GM12878 (cell line): ENCODE results near the gene SELENOH. TPM values are rescaled to one million over a fixed set of nuclear protein-coding genes. Genes with fewer than 3 reads are reported as not detected.
A peak's percentile ranks its signal among the peaks of the same experiment; 100 is the strongest.

Experiments used
- ATAC-seq: fragments of 200-7000 bp; cut with Tn5 transposase; 3 replicates; pipeline ENCODE4 v1.9.1; 2020; ENCODE audit warnings: mild to moderate bottlenecking, moderate library complexity
- BruUV-seq: library from RNA; stranded (reverse); fragments of 400-500 nt; replicated peaks from 2 replicates; lab custom pipeline; 2021; lab: Mats Ljungman, UMichigan
- CTCF ChIA-PET: fragments of 300-600 bp; sonication (Branson Sonifier 250); formaldehyde crosslinking; extraction: SDS; loops from one replicate; lab custom pipeline; 2021; ENCODE audit warnings: inconsistent platforms; lab: Yijun Ruan, JAX
- POLR2A ChIA-PET: fragments of 350-600 bp; formaldehyde crosslinking; extraction: SDS; loops from one replicate; lab custom pipeline; 2021; ENCODE audit warnings: inconsistent platforms; lab: Charles Lee
- RAD21 ChIA-PET: fragments of 300-600 bp; sonication (Branson Sonifier 250); formaldehyde crosslinking; loops from one replicate; lab custom pipeline; 2023; ENCODE audit warnings: antibody characterized with exemption; ENCODE audit not compliant: unreplicated experiment; lab: Charles Lee
- SMC1A ChIA-PET: fragments of 300-600 bp; sonication (Branson Sonifier 250); formaldehyde crosslinking; loops from one replicate; lab custom pipeline; 2023; ENCODE audit not compliant: unreplicated experiment, uncharacterized antibody; lab: Charles Lee
- DNase-seq: peaks from one replicate; pipeline ENCODE4 v3.0.0-alpha.2; 2011; ENCODE audit warnings: low read depth, low spot score
- FAIRE-seq: peaks from 3 replicates; lab custom pipeline; 2011; peaks lifted over from hg19 to GRCh38; lab: Jason Lieb, UNC
- H2AFZ ChIP-seq: 2 replicates; pipeline ENCODE4 v1.6.0; 2011; ENCODE audit warnings: low read depth, low read length, control low read depth; ENCODE audit not compliant: control insufficient read depth
- H3K27ac ChIP-seq: 2 replicates; pipeline ENCODE4 v1.5.1; 2011; ENCODE audit warnings: control low read depth; ENCODE audit not compliant: control insufficient read depth, insufficient read depth
- H3K27me3 ChIP-seq, 2 experiments: replicated peaks in 1 of 2; 2 replicates each; pipeline versions ENCODE4 v1.6.0 to v1.6.1; 2011; ENCODE audit warnings: low read length in 1 of 2; ENCODE audit not compliant: control insufficient read depth in 2 of 2, insufficient read depth in 2 of 2
- H3K36me3 ChIP-seq, 2 experiments: 2 replicates each; pipeline ENCODE4 v1.5.1; 2011; ENCODE audit warnings: low read length in 1 of 2; ENCODE audit not compliant: control insufficient read depth in 2 of 2, insufficient read depth in 2 of 2
- H3K4me1 ChIP-seq: 2 replicates; pipeline ENCODE4 v1.6.1; 2011; ENCODE audit warnings: mild to moderate bottlenecking, low read length, moderate library complexity, mixed read lengths; ENCODE audit not compliant: control insufficient read depth, insufficient read depth
- H3K4me2 ChIP-seq: 2 replicates; pipeline ENCODE4 v1.6.0; 2011; ENCODE audit warnings: control low read depth; ENCODE audit not compliant: control insufficient read depth, insufficient read depth
- H3K4me3 ChIP-seq: fragments of 200-600 bp; sonication (generic); 2 replicates; pipeline ENCODE4 v1.5.1; 2016
- H3K79me2 ChIP-seq: 2 replicates; pipeline ENCODE4 v1.6.0; 2011; ENCODE audit warnings: low read length; ENCODE audit not compliant: control insufficient read depth, insufficient read depth
- H3K9ac ChIP-seq: 2 replicates; pipeline ENCODE4 v1.8.0; 2011; ENCODE audit warnings: low read length, control low read depth, mixed read lengths; ENCODE audit not compliant: control insufficient read depth, insufficient read depth
- H3K9me3 ChIP-seq: replicated peaks from 3 replicates; pipeline ENCODE4 v1.5.1; 2011; ENCODE audit warnings: mild to moderate bottlenecking, low read length; ENCODE audit not compliant: control insufficient read depth, insufficient read depth
- H4K20me1 ChIP-seq: 2 replicates; pipeline ENCODE4 v1.6.0; 2011; ENCODE audit not compliant: control insufficient read depth, insufficient read depth
- ETV6 ChIP-seq, 2 experiments: fragments of 450-650 bp in 1 of 2; IDR thresholded peaks in 1 of 2; conservative IDR thresholded peaks in 1 of 2; 2 replicates each; pipeline ENCODE4 v1.6.1; 2014; ENCODE audit warnings: antibody characterized with exemption in 1 of 2, borderline replicate concordance in 1 of 2, low read depth in 1 of 2, mild to moderate bottlenecking in 1 of 2, moderate library complexity in 1 of 2
- IKZF2 ChIP-seq, 2 experiments: fragments of 450-650 bp; IDR thresholded peaks; 2 replicates each; pipeline ENCODE4 v1.6.1; 2017; ENCODE audit warnings: mild to moderate bottlenecking in 2 of 2, moderate library complexity in 2 of 2
- NFYA ChIP-seq: IDR thresholded peaks from 2 replicates; pipeline ENCODE4 v1.6.1; 2011; ENCODE audit warnings: low read depth, mild to moderate bottlenecking, low read length, improper control_type of control experiment, borderline replicate concordance
- SREBF1 ChIP-seq: IDR thresholded peaks from 2 replicates; pipeline ENCODE4 v1.6.1; 2012; ENCODE audit warnings: mild to moderate bottlenecking, low read length
- TAF1 ChIP-seq: IDR thresholded peaks from 2 replicates; pipeline ENCODE4 v1.6.1; 2011; ENCODE audit warnings: mild to moderate bottlenecking, low read depth, low read length, borderline replicate concordance
- WRNIP1 ChIP-seq: IDR thresholded peaks from 2 replicates; pipeline ENCODE4 v1.6.1; 2011; ENCODE audit warnings: low read depth, low read length, improper control_type of control experiment, borderline replicate concordance
- ZNF207 ChIP-seq: fragments of 450-650 bp; IDR thresholded peaks from 2 replicates; pipeline ENCODE4 v1.6.1; 2014; ENCODE audit warnings: antibody characterized with exemption, mild to moderate bottlenecking, borderline replicate concordance
- ZNF384 ChIP-seq: IDR thresholded peaks from 2 replicates; pipeline ENCODE4 v1.6.1; 2012; ENCODE audit warnings: low read depth, mild to moderate bottlenecking, low read length, improper control_type of control experiment, borderline replicate concordance
- WGBS: methylation state at CpG from one replicate; pipeline ENCODE4 v1.1.6; 2016; ENCODE audit warnings: low lambda C conversion rate; ENCODE audit not compliant: insufficient replicate concordance, insufficient coverage; ENCODE audit errors: missing lambda C conversion rate; 5-methylcytosine and 5-hydroxymethylcytosine counted together
- in situ Hi-C: fragments of 300-500 bp; cut with MboI; formaldehyde crosslinking; loops from 9 replicates; pipeline ENCODE4 v1.14.3; 2018; ENCODE audit warnings: mixed read lengths
- intact Hi-C: fragments of 100-400 bp; cut with micrococcal nuclease; formaldehyde crosslinking; loops from one replicate; pipeline ENCODE4 v1.14.2; 2022; ENCODE audit not compliant: unreplicated experiment
- polyA plus RNA-seq, 11 experiments: library from polyadenylated mRNA; depleted of rRNA in 4 of 11; unstranded in 6 of 11; stranded (reverse) in 5 of 11; fragments of >200 nt; fragmentation: Nextera tagmentation in 4 of 11; fragmentation: Illumina TruSeq in 1 of 11; extraction: Ambion mirVana in 4 of 11; extraction: Trizol in 1 of 11; gene quantifications; 1 replicate in 1 of 11; 2 replicates in 10 of 11; pipeline versions ENCODE4 v1.2.1 to v1.2.3, GENCODE V29; 2011 to 2016; ENCODE audit warnings: inconsistent platforms in 2 of 11, missing spikeins in 2 of 11, low read depth in 1 of 11
- total RNA-seq, 4 experiments: library from RNA; depleted of rRNA in 3 of 4; stranded (reverse); fragments of >200 nt in 3 of 4; fragmentation: Illumina TruSeq in 1 of 4; extraction: Trizol in 1 of 4; gene quantifications; 2 replicates each; pipeline versions ENCODE4 v1.2.1 to v1.2.3, GENCODE V29; 2013 to 2021
- TF ChIP-seq, protein P1 (sequence below): fragments of 450-650 bp; IDR thresholded peaks from 2 replicates; pipeline ENCODE4 v1.6.1; 2018; ENCODE audit warnings: mild to moderate bottlenecking, low read depth, moderate library complexity; ENCODE audit not compliant: partially characterized antibody
- TF ChIP-seq, protein P2 (sequence below): fragments of 450-650 bp; IDR thresholded peaks from 2 replicates; pipeline ENCODE4 v1.6.1; 2017; ENCODE audit warnings: mild to moderate bottlenecking, moderate library complexity

Gene SELENOH
- total and polyA plus RNA-seq, 10 of the 15 experiments (the other 5 are each of a cell fraction or from before 2014, with no cell fraction given) = 20.3 to 458 (median 200) TPM

DNA sequence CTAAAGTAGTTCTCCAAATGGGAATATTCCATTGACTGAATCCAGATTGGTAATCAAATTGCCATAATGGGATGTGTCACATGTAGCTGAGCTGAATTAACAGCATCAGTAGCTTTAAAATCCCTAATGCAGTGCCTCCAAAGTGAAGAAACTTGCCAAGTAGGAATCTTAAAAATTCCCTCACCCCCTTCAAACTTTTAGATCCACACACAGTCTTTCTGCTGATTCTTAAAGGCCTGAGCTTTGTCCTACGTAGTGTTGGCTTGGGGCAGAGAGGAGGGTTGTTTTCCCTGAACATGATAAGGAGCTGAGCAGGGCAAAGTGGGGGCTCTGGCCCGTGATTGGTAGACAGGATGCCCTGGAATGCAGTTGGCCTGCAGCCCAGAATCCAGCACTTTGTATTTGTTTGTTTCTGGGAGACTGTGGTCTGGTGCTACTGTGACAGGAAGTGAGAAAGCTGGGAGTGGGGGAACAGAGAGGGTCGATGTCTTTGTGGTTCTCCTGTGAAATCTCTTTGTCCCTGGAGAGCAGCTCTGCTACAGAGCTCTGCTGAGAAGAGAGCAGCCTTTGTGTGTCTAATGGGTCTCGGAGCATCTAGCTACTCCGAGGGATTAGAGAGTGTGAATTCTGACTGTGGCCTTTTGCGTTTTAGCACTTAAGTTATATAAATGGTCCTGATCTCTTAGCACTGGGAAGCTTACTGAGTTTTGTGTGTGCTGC, 37.2 kb downstream of the SELENOH start (continued):
- TF ChIP-seq ZNF207 = no peak
- no peak for TF ChIP-seq TAF1
- TF ChIP-seq, protein P1, sequence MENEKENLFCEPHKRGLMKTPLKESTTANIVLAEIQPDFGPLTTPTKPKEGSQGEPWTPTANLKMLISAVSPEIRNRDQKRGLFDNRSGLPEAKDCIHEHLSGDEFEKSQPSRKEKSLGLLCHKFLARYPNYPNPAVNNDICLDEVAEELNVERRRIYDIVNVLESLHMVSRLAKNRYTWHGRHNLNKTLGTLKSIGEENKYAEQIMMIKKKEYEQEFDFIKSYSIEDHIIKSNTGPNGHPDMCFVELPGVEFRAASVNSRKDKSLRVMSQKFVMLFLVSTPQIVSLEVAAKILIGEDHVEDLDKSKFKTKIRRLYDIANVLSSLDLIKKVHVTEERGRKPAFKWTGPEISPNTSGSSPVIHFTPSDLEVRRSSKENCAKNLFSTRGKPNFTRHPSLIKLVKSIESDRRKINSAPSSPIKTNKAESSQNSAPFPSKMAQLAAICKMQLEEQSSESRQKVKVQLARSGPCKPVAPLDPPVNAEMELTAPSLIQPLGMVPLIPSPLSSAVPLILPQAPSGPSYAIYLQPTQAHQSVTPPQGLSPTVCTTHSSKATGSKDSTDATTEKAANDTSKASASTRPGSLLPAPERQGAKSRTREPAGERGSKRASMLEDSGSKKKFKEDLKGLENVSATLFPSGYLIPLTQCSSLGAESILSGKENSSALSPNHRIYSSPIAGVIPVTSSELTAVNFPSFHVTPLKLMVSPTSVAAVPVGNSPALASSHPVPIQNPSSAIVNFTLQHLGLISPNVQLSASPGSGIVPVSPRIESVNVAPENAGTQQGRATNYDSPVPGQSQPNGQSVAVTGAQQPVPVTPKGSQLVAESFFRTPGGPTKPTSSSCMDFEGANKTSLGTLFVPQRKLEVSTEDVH = no peak
- TF ChIP-seq NFYA = no peak
- TF ChIP-seq IKZF2 (IDR thresholded peaks at IDR 0.05) = peak; percentile 58 to 65; a peak in 2 of 4 replicates
- no peak for TF ChIP-seq ETV6 (conservative IDR thresholded peaks at IDR 0.05 in 1 of 2, IDR thresholded peaks at IDR 0.05 in 1 of 2; ENCODE audit: borderline replicate concordance in 1 of 2, low read depth in 1 of 2)
- no peak for TF ChIP-seq WRNIP1

DNA sequence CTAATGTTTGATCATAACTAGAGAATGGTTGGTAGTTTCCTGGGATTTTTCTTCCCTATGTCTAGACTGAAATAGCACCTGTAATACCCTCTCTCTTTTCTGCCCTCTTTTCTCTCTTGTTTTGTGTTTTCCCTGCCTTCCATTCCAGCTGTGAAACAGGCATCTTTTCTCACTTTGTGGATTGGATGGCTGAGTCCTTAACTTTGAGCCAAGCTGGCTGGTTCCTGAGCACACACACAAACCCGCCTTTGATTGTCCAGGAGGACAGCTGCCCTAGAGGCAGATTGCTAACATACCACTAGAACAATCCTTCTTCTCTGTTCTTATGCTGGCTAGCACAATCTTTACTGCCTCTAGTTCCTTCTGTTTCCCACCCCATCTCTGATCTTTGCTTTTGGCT, 38.0 kb downstream of the SELENOH start:
- peaks cover 83% of the 10 kb centered on the region for H3K79me2 ChIP-seq
- no peak overlapping the region for H3K9ac ChIP-seq
- ATAC-seq (peak; percentile 40), FAIRE-seq (no peak), DNase-seq (no peak)
- peaks cover 18% of the 10 kb centered on the region for H3K4me1 ChIP-seq
- no peak overlapping the region for H2AFZ ChIP-seq
- BruUV-seq = no TSS peak
- 50% methylated on average over 1 of the region's 1 CpG for whole genome bisulfite sequencing
- no peaks in the 10 kb centered on the region for H3K27me3 ChIP-seq
- intact Hi-C loops = no loop called here
- ChIA-PET RAD21 (interaction anchor here (1.7 to 7.8 kb wide), 4 partner anchors 15 to 27 kb away, joined by 4 to 41 read pairs (median 7); no protein-coding TSS in a partner anchor), CTCF (interaction anchor here (1.2 to 10.8 kb wide), 5 partner anchors 9 to 211 kb away, joined by 3 to 69 read pairs (median 15); partner anchors contain the start of gene CTNND1), POLR2A (interaction anchor here (0.7 to 10.7 kb wide), 5 partner anchors 8 to 38 kb away, joined by 4 to 110 read pairs (median 4); partner anchors contain the start of genes CTNND1 and SELENOH), SMC1A (interaction anchor here (0.7 to 11.7 kb wide), 5 partner anchors 9 to 22 kb away, joined by 3 to 117 read pairs (median 10); partner anchors contain the start of gene CTNND1)
- no peaks in the 10 kb centered on the region for H4K20me1 ChIP-seq
- H3K36me3 ChIP-seq = peaks cover 0 to 6% of the 10 kb centered on the region in 2 experiments; a peak in 1 of 4 replicates
- no peaks in the 10 kb centered on the region for H3K9me3 ChIP-seq
- in situ Hi-C loops = no loop called here
- no peak overlapping the region for H3K4me3 ChIP-seq
- H3K27ac ChIP-seq = peak overlapping the region; percentile 43
- H3K4me2 ChIP-seq = 0 out of 2 replicates have a peak overlapping the region, but pooled peaks have one; percentile 22
- TF ChIP-seq, protein P2, sequence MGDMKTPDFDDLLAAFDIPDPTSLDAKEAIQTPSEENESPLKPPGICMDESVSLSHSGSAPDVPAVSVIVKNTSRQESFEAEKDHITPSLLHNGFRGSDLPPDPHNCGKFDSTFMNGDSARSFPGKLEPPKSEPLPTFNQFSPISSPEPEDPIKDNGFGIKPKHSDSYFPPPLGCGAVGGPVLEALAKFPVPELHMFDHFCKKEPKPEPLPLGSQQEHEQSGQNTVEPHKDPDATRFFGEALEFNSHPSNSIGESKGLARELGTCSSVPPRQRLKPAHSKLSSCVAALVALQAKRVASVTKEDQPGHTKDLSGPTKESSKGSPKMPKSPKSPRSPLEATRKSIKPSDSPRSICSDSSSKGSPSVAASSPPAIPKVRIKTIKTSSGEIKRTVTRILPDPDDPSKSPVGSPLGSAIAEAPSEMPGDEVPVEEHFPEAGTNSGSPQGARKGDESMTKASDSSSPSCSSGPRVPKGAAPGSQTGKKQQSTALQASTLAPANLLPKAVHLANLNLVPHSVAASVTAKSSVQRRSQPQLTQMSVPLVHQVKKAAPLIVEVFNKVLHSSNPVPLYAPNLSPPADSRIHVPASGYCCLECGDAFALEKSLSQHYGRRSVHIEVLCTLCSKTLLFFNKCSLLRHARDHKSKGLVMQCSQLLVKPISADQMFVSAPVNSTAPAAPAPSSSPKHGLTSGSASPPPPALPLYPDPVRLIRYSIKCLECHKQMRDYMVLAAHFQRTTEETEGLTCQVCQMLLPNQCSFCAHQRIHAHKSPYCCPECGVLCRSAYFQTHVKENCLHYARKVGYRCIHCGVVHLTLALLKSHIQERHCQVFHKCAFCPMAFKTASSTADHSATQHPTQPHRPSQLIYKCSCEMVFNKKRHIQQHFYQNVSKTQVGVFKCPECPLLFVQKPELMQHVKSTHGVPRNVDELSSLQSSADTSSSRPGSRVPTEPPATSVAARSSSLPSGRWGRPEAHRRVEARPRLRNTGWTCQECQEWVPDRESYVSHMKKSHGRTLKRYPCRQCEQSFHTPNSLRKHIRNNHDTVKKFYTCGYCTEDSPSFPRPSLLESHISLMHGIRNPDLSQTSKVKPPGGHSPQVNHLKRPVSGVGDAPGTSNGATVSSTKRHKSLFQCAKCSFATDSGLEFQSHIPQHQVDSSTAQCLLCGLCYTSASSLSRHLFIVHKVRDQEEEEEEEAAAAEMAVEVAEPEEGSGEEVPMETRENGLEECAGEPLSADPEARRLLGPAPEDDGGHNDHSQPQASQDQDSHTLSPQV = no peak
- no peak for TF ChIP-seq ZNF384
- no peak for TF ChIP-seq SREBF1
- no peak for TF ChIP-seq ETV6 (conservative IDR thresholded peaks at IDR 0.05 in 1 of 2, IDR thresholded peaks at IDR 0.05 in 1 of 2; ENCODE audit: borderline replicate concordance in 1 of 2, low read depth in 1 of 2)
- TF ChIP-seq TAF1 = no peak
